Measurements from ENCODE around the gene BANP.

The BANP gene

DNA sequence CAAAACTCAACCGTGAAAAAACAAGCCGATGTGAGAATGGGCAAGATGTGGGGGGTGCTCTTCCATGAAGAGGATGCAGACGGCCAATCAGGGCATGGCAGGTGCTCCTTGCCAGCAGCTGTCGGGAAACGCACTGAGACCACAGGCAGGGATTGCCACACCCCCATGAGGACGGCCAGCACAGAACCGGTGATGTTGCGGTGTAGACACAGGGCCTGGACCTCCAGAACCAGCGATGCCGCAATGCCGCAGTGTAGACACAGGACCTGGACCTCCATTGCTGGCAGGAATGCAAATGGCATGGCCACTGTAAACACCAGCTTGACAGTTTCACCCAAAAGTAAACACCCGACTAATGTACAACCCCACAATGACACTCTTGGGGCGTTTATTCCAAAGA, 164.9 kb downstream of the BANP start:
- ChIA-PET CTCF (no interaction called here), POLR2A (no interaction called here)
- Histone ChIP-seq H3K36me3 (ENCODE audit: control insufficient read depth in 2 of 2, insufficient read depth in 1 of 2, low read length in 2 of 2) (no peaks in the 10 kb centered on the region), H3K4me3 (ENCODE audit: low read depth, low read length) (no peak overlapping the region), H3K27ac (ENCODE audit: extremely low read depth, low read depth, low read length) (no peak overlapping the region), H3K9me3 (ENCODE audit: control insufficient read depth, insufficient read depth, low read depth, low read length) (no peaks in the 10 kb centered on the region), H3K4me1 (ENCODE audit: control insufficient read depth, insufficient read depth, low read length) (no peaks in the 10 kb centered on the region; the same call in 1 of the 2 replicates)
- no peak for TF ChIP-seq ZNF558 (tag by site-specific recombination; IDR thresholded peaks at IDR 0.05)
- TF ChIP-seq, protein P1, sequence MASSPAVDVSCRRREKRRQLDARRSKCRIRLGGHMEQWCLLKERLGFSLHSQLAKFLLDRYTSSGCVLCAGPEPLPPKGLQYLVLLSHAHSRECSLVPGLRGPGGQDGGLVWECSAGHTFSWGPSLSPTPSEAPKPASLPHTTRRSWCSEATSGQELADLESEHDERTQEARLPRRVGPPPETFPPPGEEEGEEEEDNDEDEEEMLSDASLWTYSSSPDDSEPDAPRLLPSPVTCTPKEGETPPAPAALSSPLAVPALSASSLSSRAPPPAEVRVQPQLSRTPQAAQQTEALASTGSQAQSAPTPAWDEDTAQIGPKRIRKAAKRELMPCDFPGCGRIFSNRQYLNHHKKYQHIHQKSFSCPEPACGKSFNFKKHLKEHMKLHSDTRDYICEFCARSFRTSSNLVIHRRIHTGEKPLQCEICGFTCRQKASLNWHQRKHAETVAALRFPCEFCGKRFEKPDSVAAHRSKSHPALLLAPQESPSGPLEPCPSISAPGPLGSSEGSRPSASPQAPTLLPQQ (tag by site-specific recombination; IDR thresholded peaks at IDR 0.05), result no peak
- no peak for TF ChIP-seq ZNF623 (tag by site-specific recombination; IDR thresholded peaks at IDR 0.05)
- no peak for TF ChIP-seq ZNF214 (tag by site-specific recombination; IDR thresholded peaks at IDR 0.05; ENCODE audit: borderline replicate concordance)
- TF ChIP-seq ZFP41 (tag by site-specific recombination; IDR thresholded peaks at IDR 0.05; ENCODE audit: borderline replicate concordance), result no peak
- TF ChIP-seq ZNF19 (tag by site-specific recombination; IDR thresholded peaks at IDR 0.05; ENCODE audit: low read depth), result no peak
- TF ChIP-seq PRDM1 (tag by site-specific recombination; IDR thresholded peaks at IDR 0.05), result no peak
- TF ChIP-seq ZNF175 (tag by site-specific recombination; IDR thresholded peaks at IDR 0.05), result no peak
- TF ChIP-seq ZNF585B (tag by site-specific recombination; IDR thresholded peaks at IDR 0.05), result no peak
- TF ChIP-seq ZNF146 (tag by site-specific recombination; IDR thresholded peaks at IDR 0.05), result no peak
- TF ChIP-seq ZNF837 (tag by site-specific recombination; IDR thresholded peaks at IDR 0.05), result no peak
- TF ChIP-seq ZNF571 (tag by site-specific recombination; IDR thresholded peaks at IDR 0.05), result no peak
- TF ChIP-seq PRDM2 (tag by site-specific recombination; IDR thresholded peaks at IDR 0.05; ENCODE audit: borderline replicate concordance), result no peak
- no peak for TF ChIP-seq ZNF292 (tag by site-specific recombination; IDR thresholded peaks at IDR 0.05; ENCODE audit: borderline replicate concordance, low read depth)
- TF ChIP-seq IKZF3 (tag by site-specific recombination; IDR thresholded peaks at IDR 0.05), result no peak
- no peak for TF ChIP-seq RBAK (tag by site-specific recombination; IDR thresholded peaks at IDR 0.05)
- no peak for TF ChIP-seq SP2 (tag by site-specific recombination; IDR thresholded peaks at IDR 0.05)
- no peak for TF ChIP-seq ZNF138 (tag by site-specific recombination; IDR thresholded peaks at IDR 0.05; ENCODE audit: borderline replicate concordance)
- TF ChIP-seq ZNF362 (tag by site-specific recombination; IDR thresholded peaks at IDR 0.05), result no peak
- no peak for TF ChIP-seq BCL11A (tag by site-specific recombination; IDR thresholded peaks at IDR 0.05; ENCODE audit: low read depth)
